IPS DF 19.7 (cell line): Measurements from ENCODE around the gene ARHGEF33.

Experiments
- DNase-seq: peaks from one replicate; pipeline ENCODE4 v3.0.0-alpha.2; 2013; ENCODE audit warnings: low read depth, low spot score

Gene ARHGEF33

DNA sequence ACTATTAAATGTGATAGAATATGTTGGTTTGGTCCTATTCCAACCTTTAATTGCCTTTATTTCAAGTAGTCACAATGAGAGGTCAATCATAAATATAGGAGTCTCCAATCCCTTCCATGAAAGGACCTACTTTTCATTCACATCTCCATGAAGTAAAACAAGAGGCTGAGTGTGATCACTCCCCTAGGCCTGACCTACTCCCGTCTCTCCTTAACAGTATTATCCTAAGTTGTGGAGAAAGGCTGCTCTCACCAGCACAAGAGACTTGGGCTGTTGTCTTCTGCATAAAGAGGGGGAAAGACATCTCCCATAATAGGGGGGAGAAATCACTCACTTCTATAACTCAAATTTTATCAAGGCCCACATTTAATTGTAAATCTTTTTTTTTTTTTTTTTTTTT lies 125.7 kb downstream of the ARHGEF33 start:
- no peak for DNase-seq

DNA sequence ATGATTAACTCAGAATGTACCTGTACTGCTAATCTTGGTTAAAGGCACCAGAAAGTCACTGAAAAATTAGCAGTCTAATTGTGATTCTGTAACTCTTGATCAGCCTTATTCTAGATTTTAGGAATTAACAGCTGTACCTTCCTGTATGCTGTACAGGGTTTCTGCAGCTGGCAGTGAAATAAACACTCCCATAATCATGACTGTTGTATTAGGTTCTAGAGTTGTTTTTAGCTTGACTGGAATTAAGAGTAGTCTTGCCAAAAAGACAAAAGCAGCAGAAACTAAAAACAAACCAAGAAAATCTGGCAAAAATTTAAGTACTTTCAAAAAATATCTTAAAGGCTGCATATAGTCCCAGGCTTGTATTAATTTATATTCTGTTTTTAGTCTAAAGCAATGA lies 127.7 kb downstream of the ARHGEF33 start:
- DNase-seq = no peak

DNA sequence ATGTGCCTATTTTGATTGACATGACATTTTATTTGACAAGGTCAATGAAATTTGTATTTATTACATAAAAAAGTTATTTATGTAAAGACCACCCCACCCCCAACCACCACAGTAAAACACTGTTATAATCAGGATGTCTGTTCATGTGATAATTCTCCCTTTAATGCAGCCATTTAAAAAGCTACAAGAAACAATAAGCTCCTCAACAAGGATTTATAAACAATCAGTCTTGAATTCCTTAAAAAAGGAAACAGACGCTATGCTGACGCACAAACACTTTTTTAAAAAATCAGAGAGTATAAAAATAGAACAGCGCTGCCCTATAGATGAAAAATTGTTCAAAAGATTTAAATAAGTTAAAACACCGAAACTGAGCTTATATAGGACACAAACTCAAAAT lies 129.0 kb downstream of the ARHGEF33 start:
- DNase-seq = no peak

DNA sequence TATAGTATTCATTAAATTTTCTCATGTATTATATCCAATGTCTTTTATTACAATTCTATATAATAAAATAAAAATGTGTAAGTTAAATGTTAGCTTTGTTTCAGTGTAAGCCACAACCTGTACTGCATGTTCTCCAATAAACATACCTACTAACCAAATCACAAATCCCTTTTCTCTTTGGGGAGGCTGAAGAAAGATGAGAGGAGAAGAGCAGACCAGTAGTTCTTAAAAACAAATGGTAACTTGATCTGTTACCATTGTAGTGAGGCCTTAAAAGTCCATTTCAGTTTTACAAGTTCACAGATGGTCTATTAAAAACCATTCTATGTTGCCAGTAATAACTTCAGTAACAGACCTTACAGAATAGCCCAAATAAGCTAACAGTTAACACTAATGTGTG lies 130.7 kb downstream of the ARHGEF33 start:
- DNase-seq = no peak

DNA sequence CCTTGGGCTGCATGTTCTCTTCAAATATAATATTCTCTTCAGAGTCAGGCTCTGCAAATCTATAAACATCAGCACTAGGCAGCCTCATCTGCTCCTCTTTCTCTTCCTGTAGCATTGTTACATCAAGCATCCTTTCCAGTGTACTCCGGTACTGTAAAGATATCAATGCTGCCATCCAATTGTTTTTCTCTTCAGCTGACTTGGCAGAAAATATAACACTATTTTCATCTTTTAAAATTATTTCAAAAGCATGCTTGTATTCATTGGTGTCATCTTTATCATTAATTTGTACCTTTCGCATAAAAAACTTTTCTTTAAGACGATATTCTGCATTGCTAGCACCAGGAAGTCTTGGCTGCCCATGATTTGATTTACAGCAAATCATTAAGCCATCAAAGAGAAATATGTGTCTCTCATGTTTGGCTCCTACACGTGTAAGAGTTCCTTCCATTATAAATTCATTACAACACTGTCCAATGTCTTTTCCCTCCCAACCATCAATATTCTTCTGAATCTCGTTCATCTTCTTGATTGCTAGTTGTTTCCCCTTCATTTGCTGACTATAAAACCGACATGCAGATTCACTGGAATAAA lies 133.1 kb downstream of the ARHGEF33 start:
- DNase-seq = no peak

DNA sequence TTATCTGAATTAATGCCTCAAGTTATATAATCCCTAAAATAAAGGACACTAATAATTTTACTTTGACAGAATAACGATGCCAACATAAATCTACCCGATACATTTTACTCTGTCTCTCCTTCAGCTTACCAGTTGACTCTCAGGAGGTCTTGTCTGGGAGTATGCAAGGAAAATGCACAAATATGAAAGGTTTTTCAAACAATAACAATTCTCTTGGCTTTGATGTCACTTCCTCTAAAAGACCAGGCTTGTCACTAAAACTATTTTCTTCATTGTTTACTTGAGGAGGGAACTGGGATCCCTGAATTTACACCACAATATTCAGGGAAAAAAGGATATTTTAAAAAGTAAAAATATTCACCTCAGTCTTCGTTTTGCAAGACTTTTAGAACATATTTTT lies 134.0 kb downstream of the ARHGEF33 start:
- no peak for DNase-seq

DNA sequence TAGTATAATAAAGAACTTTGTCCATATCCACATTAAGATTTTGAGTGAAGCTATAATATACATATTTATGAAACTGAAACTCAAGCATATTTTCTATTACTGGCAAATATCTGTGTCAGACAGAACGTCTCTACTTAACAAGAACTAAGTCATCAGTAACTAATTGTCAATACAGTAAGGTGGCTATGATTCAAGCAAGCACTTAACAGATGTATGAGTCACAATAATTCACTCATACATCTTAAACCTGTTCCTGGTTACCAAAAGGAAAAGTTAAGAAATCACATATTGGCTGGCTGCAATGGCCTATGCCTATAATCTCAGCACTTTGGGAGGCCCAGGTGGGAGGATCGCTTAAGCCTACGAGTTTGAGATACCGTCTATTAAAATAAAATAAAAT lies 135.2 kb downstream of the ARHGEF33 start:
- no peak for DNase-seq
